A673 (cell line): Measurements from ENCODE around the gene RRM2.

Experiments used
- EZH2 ChIP-seq: fragments of 200-600 bp; sonication (generic); IDR thresholded peaks from 2 replicates; pipeline ENCODE4 v1.6.1; 2017; ENCODE audit warnings: borderline replicate concordance, low read depth, mild to moderate bottlenecking, mixed read lengths, antibody characterized with exemption, low read length; ENCODE audit not compliant: poor library complexity, severe bottlenecking
- TF ChIP-seq, protein P1 (sequence below): fragments of 300-800, 200-600 bp; sonication (generic); conservative IDR thresholded peaks from 2 replicates; pipeline ENCODE4 v1.5.1; 2017; ENCODE audit warnings: low read depth, mild to moderate bottlenecking, antibody characterized with exemption, low read length, moderate library complexity, mixed read lengths

DNA sequence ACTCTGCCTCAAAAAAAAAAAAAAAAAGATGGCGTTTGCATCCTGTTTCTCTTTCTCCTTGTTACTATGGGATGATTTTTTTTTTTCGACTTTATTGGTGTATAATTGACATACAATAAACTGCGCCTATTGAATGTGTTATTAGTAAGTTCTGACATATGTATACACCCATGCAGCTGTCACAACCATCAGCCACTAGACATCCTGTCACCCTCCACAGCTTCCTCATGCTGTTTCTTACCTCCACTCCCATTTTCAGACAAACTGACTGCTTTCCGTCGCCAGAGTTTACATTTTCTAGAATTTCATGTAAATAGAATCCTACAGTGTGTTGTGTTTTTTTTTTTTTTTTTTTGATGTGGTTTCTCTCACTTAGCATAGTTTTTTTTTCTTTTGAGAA is 27.9 kb downstream of the RRM2 start:
- TF ChIP-seq, protein P1, sequence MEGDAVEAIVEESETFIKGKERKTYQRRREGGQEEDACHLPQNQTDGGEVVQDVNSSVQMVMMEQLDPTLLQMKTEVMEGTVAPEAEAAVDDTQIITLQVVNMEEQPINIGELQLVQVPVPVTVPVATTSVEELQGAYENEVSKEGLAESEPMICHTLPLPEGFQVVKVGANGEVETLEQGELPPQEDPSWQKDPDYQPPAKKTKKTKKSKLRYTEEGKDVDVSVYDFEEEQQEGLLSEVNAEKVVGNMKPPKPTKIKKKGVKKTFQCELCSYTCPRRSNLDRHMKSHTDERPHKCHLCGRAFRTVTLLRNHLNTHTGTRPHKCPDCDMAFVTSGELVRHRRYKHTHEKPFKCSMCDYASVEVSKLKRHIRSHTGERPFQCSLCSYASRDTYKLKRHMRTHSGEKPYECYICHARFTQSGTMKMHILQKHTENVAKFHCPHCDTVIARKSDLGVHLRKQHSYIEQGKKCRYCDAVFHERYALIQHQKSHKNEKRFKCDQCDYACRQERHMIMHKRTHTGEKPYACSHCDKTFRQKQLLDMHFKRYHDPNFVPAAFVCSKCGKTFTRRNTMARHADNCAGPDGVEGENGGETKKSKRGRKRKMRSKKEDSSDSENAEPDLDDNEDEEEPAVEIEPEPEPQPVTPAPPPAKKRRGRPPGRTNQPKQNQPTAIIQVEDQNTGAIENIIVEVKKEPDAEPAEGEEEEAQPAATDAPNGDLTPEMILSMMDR, result no peak
- TF ChIP-seq EZH2, result no peak
